Measurements from ENCODE around the gene TMPRSS4. TPM values are rescaled to one million over a fixed set of nuclear protein-coding genes. Genes with fewer than 3 reads are reported as not detected.

Gene TMPRSS4
- total RNA-seq, 1 experiment from 2014 or later: 1.5 TPM

DNA sequence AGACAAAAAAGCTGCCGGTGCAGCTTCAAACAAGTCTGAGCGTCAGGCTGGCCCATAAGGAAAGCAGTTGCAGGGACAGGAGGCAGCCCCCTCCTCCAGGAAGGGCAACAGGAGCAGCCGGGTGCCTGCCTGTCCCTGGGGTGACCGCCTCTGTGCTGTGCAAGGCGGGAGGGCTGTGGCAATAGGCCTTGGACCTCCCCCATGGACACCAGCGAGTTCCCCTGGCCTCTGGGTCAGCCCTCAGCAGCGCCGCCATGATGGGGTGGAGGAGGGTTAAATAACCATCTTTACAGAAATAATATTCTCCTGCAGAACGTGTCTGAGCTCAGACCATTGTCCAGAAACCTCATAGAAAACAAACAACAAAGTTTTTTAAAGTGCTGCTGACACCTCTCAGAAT is 3.3 kb upstream of the TMPRSS4 start:
- BruUV-seq (replicated peaks): no TSS peak
- Histone ChIP-seq H3K9me2 (ENCODE audit: insufficient read depth) (no peaks in the 10 kb centered on the region), H4K20me1 (ENCODE audit: insufficient read depth) (no peaks in the 10 kb centered on the region), H3K27ac (ENCODE audit: low read depth, low read length) (no peak overlapping the region), H3K4me2 (ENCODE audit: low read length) (no peak overlapping the region), H3K27me3 (ENCODE audit: insufficient read depth, low read length) (no peaks in the 10 kb centered on the region), H3K4me1 (ENCODE audit: control insufficient read depth in 1 of 2, insufficient read depth in 2 of 2, low read length in 2 of 2) (peaks cover 21 to 31% of the 10 kb centered on the region in 2 experiments), H3K79me2 (ENCODE audit: insufficient read depth, low read length) (no peaks in the 10 kb centered on the region), H2AFZ (ENCODE audit: low read depth, low read length, poor library complexity, severe bottlenecking) (no peak overlapping the region), H3K9me3 (ENCODE audit: control insufficient read depth in 1 of 2, insufficient read depth in 1 of 2, low read depth in 1 of 2, low read length in 2 of 2) (no peaks in the 10 kb centered on the region), H3K36me3 (ENCODE audit: control insufficient read depth in 1 of 2, insufficient read depth in 2 of 2, low read length in 2 of 2) (no peaks in the 10 kb centered on the region), H3K4me3 (replicated peaks in 1 of 2; ENCODE audit: low read depth in 1 of 2, low read length in 2 of 2) (no peak overlapping the region), H3K9ac (ENCODE audit: low read length) (no peak overlapping the region)
- CTCF ChIA-PET: interaction anchor here (1.1 to 1.3 kb wide), 2 partner anchors 20 to 169 kb away, joined by 3 to 5 read pairs; no protein-coding TSS in a partner anchor
- POLR2A ChIA-PET: no interaction called here
- DNase-seq (ENCODE audit: low read depth, low spot score) (no peak), ATAC-seq (no peak)
- intact Hi-C loops (cut with micrococcal nuclease): no loop called here
- no peak for TF ChIP-seq EGR1 (IDR thresholded peaks at IDR 0.05; ENCODE audit: low read depth)
- TF ChIP-seq, protein P1, sequence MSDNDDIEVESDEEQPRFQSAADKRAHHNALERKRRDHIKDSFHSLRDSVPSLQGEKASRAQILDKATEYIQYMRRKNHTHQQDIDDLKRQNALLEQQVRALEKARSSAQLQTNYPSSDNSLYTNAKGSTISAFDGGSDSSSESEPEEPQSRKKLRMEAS (IDR thresholded peaks at IDR 0.05): no peak
- TF ChIP-seq, protein P2, sequence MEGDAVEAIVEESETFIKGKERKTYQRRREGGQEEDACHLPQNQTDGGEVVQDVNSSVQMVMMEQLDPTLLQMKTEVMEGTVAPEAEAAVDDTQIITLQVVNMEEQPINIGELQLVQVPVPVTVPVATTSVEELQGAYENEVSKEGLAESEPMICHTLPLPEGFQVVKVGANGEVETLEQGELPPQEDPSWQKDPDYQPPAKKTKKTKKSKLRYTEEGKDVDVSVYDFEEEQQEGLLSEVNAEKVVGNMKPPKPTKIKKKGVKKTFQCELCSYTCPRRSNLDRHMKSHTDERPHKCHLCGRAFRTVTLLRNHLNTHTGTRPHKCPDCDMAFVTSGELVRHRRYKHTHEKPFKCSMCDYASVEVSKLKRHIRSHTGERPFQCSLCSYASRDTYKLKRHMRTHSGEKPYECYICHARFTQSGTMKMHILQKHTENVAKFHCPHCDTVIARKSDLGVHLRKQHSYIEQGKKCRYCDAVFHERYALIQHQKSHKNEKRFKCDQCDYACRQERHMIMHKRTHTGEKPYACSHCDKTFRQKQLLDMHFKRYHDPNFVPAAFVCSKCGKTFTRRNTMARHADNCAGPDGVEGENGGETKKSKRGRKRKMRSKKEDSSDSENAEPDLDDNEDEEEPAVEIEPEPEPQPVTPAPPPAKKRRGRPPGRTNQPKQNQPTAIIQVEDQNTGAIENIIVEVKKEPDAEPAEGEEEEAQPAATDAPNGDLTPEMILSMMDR (IDR thresholded peaks at IDR 0.05 in 2 of 3, conservative IDR thresholded peaks at IDR 0.05 in 1 of 3; ENCODE audit: borderline replicate concordance in 1 of 3, insufficient read depth in 1 of 3, low read depth in 2 of 3, low read length in 2 of 3): no peak
- RAD21 ChIA-PET (ENCODE audit: low non-redundant PET in 1 of 2, low total read pairs in 2 of 2, uncharacterized antibody in 2 of 2, unreplicated experiment in 2 of 2): no interaction called here

DNA sequence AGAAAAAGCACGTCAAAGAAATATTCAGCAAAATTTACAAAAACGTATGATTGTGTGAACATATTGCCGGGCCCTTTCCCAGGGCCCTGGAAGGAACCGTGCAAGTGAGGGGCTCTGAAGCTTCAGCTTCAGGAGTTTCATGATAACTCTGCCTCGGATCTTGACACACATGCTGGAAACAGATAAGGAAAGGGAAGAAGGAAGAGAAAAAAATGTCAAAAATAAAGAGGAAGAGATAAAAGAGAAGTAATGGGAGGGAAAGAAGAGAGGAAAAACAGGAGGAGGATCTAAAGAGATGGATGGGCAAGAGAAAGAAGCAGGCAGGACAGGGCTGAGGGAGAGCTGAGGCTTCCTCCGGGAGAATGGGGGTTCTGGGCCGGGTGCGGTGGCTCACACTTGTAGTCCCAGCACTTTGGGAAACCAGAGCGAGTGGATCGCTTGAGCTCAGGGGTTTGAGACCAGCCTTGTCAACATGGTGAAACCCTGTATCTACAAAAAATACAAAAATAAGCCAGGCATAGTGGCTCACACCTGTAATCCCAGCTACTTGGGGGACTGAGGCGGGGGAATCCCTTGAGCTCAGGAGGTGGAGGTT is 2.7 kb upstream of the TMPRSS4 start:
- Histone ChIP-seq H3K27ac (ENCODE audit: low read depth, low read length) (no peak overlapping the region), H3K27me3 (ENCODE audit: insufficient read depth, low read length) (no peaks in the 10 kb centered on the region), H3K4me3 (replicated peaks in 1 of 2; ENCODE audit: low read depth in 1 of 2, low read length in 2 of 2) (no peak overlapping the region), H3K4me1 (ENCODE audit: control insufficient read depth in 1 of 2, insufficient read depth in 2 of 2, low read length in 2 of 2) (peaks cover 21 to 31% of the 10 kb centered on the region in 2 experiments), H4K20me1 (ENCODE audit: insufficient read depth) (no peaks in the 10 kb centered on the region), H3K79me2 (ENCODE audit: insufficient read depth, low read length) (no peaks in the 10 kb centered on the region), H2AFZ (ENCODE audit: low read depth, low read length, poor library complexity, severe bottlenecking) (no peak overlapping the region), H3K4me2 (ENCODE audit: low read length) (no peak overlapping the region), H3K9ac (ENCODE audit: low read length) (no peak overlapping the region), H3K36me3 (ENCODE audit: control insufficient read depth in 1 of 2, insufficient read depth in 2 of 2, low read length in 2 of 2) (no peaks in the 10 kb centered on the region), H3K9me3 (ENCODE audit: control insufficient read depth in 1 of 2, insufficient read depth in 1 of 2, low read depth in 1 of 2, low read length in 2 of 2) (no peaks in the 10 kb centered on the region), H3K9me2 (ENCODE audit: insufficient read depth) (no peaks in the 10 kb centered on the region)
- RAD21 ChIA-PET (ENCODE audit: low non-redundant PET in 1 of 2, low total read pairs in 2 of 2, uncharacterized antibody in 2 of 2, unreplicated experiment in 2 of 2): no interaction called here
- BruUV-seq (replicated peaks): no TSS peak
- no peak for DNase-seq (ENCODE audit: low read depth, low spot score)
- intact Hi-C loops (cut with micrococcal nuclease): no loop called here
- no peak for TF ChIP-seq YY1 (IDR thresholded peaks at IDR 0.05; ENCODE audit: extremely low read depth, insufficient replicate concordance, low read depth, low read length)
- TF ChIP-seq ELF1 (IDR thresholded peaks at IDR 0.05; ENCODE audit: borderline replicate concordance, low read depth): no peak
- no peak for ATAC-seq
- CTCF ChIA-PET: interaction anchor here (1.1 to 1.3 kb wide), 2 partner anchors 21 to 169 kb away, joined by 3 to 5 read pairs; no protein-coding TSS in a partner anchor
- POLR2A ChIA-PET: interaction anchor here (0.8 kb wide), 1 partner anchor 51 kb away, joined by 5 read pairs; no protein-coding TSS in a partner anchor

All from HCT116 (cell line).